ENCODE data around the gene MPV17. TPM values are rescaled to one million over a fixed set of nuclear protein-coding genes. Genes with fewer than 3 reads are reported as not detected.

Gene MPV17
- total RNA-seq, 1 experiment from 2014 or later: 59.4 TPM

DNA sequence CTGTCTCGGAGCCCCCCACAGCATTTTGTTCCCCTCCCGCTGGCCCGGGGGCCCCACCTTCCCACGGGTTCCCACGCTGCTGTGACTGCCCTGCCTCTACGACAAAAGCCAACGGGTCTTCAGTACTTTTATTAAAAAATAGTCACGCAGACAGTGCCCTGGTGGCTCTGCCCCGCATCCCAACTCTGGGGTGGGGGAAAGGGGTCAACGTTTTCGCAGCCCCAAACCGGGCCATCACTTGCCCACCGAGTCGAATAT is 15.7 kb downstream of the MPV17 start:
- Histone ChIP-seq H3K23ac (ENCODE audit: insufficient read length, low read depth, low read length) (no peak overlapping the region), H4K5ac (ENCODE audit: insufficient read length, low read depth, low read length) (no peak overlapping the region), H3K4ac (ENCODE audit: low read depth, low read length) (no peak overlapping the region), H2BK120ac (ENCODE audit: low read depth, low read length, poor library complexity, severe bottlenecking) (no peak overlapping the region), H2AFZ (ENCODE audit: low read length) (no peak overlapping the region), H3K14ac (ENCODE audit: insufficient read depth, low read length) (no peak overlapping the region), H2BK15ac (ENCODE audit: low read depth, low read length) (no peak overlapping the region), H3K4me2 (ENCODE audit: insufficient read depth, insufficient read length, low read length) (peak overlapping the region; percentile 34), H4K8ac (replicated peaks; ENCODE audit: insufficient read length, low read depth, low read length) (no peak overlapping the region), H4K20me1 (ENCODE audit: control insufficient read depth, insufficient read depth, insufficient read length) (no peaks in the 10 kb centered on the region), H2BK12ac (ENCODE audit: insufficient read length, low read depth, low read length) (no peak overlapping the region), H3K27ac (ENCODE audit: insufficient read length, low read depth, low read length) (no peak overlapping the region), H4K91ac (ENCODE audit: insufficient read length, low read depth, low read length) (no peak overlapping the region), H2AK5ac (ENCODE audit: insufficient read length, low read length) (no peak overlapping the region), H3K18ac (ENCODE audit: insufficient read length, low read depth, low read length) (no peak overlapping the region), H3K9ac (ENCODE audit: extremely low read depth, insufficient read length, low read length) (no peak overlapping the region), H3T11ph (ENCODE audit: low read length) (no peak overlapping the region), H3K79me2 (ENCODE audit: insufficient read depth, low read length) (no peaks in the 10 kb centered on the region), H2BK5ac (ENCODE audit: insufficient read length, low read length) (no peak overlapping the region), H2BK20ac (ENCODE audit: low read depth, low read length, poor library complexity, severe bottlenecking) (no peak overlapping the region), H3K9me3 (ENCODE audit: control insufficient read depth, low read depth, low read length) (no peaks in the 10 kb centered on the region), H3K56ac (ENCODE audit: insufficient read length, low read depth, low read length) (no peak overlapping the region), H3K79me1 (ENCODE audit: insufficient read depth, low read depth, low read length, poor library complexity, severe bottlenecking) (no peaks in the 10 kb centered on the region), H3K4me1 (ENCODE audit: insufficient read depth, low read length) (no peaks in the 10 kb centered on the region), H3K27me3 (ENCODE audit: insufficient read depth, low read length) (peaks cover 21% of the 10 kb centered on the region), H3K23me2 (ENCODE audit: insufficient read length, low read depth, low read length, poor library complexity, severe bottlenecking) (peaks cover 9% of the 10 kb centered on the region)
- H3K36me3 Mint-ChIP-seq (ENCODE audit: insufficient read depth in 1 of 3, low read depth in 3 of 3): peaks cover 9 to 12% (median 10%) of the 10 kb centered on the region in 3 experiments; a peak in 6 of 7 replicates
- H3K9me3 Mint-ChIP-seq: no peaks in the 10 kb centered on the region
- H3K4me1 Mint-ChIP-seq: peaks cover 3 to 9% of the 10 kb centered on the region in 2 experiments
- peaks cover 52% of the 10 kb centered on the region for H3K27me3 Mint-ChIP-seq (ENCODE audit: low read depth)
- no peak for DNase-seq
- WGBS (ENCODE audit: extremely low coverage, insufficient read length, low lambda C conversion rate): no CpG with 5 or more reads among the region's 14 CpGs
- TF ChIP-seq, protein P1, sequence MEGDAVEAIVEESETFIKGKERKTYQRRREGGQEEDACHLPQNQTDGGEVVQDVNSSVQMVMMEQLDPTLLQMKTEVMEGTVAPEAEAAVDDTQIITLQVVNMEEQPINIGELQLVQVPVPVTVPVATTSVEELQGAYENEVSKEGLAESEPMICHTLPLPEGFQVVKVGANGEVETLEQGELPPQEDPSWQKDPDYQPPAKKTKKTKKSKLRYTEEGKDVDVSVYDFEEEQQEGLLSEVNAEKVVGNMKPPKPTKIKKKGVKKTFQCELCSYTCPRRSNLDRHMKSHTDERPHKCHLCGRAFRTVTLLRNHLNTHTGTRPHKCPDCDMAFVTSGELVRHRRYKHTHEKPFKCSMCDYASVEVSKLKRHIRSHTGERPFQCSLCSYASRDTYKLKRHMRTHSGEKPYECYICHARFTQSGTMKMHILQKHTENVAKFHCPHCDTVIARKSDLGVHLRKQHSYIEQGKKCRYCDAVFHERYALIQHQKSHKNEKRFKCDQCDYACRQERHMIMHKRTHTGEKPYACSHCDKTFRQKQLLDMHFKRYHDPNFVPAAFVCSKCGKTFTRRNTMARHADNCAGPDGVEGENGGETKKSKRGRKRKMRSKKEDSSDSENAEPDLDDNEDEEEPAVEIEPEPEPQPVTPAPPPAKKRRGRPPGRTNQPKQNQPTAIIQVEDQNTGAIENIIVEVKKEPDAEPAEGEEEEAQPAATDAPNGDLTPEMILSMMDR (conservative IDR thresholded peaks at IDR 0.05): no peak
- H3K27ac Mint-ChIP-seq: no peak overlapping the region
- H3K4me3 Mint-ChIP-seq: peak overlapping the region in 1 of 2 experiments; percentile 54; a peak in 3 of 5 replicates
